Calu3 (cell line): ENCODE data around the gene ZNF774. TPM values are rescaled to one million over a fixed set of nuclear protein-coding genes. Genes with fewer than 3 reads are reported as not detected.

Source experiments
- BruUV-seq: library from RNA; stranded (reverse); fragments of 400-500 nt; replicated peaks from 2 replicates; lab custom pipeline; 2021; lab: Mats Ljungman, UMichigan
- CTCF ChIA-PET: fragments of 300-600 bp; sonication (Branson Sonifier 250); formaldehyde crosslinking; loops from one replicate; lab custom pipeline; 2022; ENCODE audit warnings: antibody characterized with exemption; lab: Charles Lee
- DNase-seq: peaks from one replicate; pipeline ENCODE4 v3.0.0; 2022
- H3K27ac Mint-ChIP-seq: one replicate; pipeline ENCODE4 v1.8.0; 2022; ENCODE audit warnings: mixed read lengths; ENCODE audit not compliant: unreplicated experiment
- H3K27me3 Mint-ChIP-seq: one replicate; pipeline ENCODE4 v1.8.0; 2022; ENCODE audit warnings: mixed read lengths; ENCODE audit not compliant: unreplicated experiment
- H3K36me3 Mint-ChIP-seq: one replicate; pipeline ENCODE4 v1.8.0; 2022; ENCODE audit warnings: mild to moderate bottlenecking, moderate library complexity, mixed read lengths; ENCODE audit not compliant: insufficient read depth, unreplicated experiment
- H3K4me1 Mint-ChIP-seq: one replicate; pipeline ENCODE4 v1.8.0; 2022; ENCODE audit warnings: mild to moderate bottlenecking, low read depth, mixed read lengths; ENCODE audit not compliant: unreplicated experiment
- H3K4me3 Mint-ChIP-seq: one replicate; pipeline ENCODE4 v1.8.0; 2022; ENCODE audit warnings: mild to moderate bottlenecking, low read depth, moderate library complexity, mixed read lengths; ENCODE audit not compliant: unreplicated experiment
- H3K9me3 Mint-ChIP-seq: one replicate; pipeline ENCODE4 v1.8.0; 2022; ENCODE audit warnings: low read depth, mixed read lengths; ENCODE audit not compliant: unreplicated experiment
- intact Hi-C: fragments of 100-400 bp; cut with micrococcal nuclease; formaldehyde crosslinking; loops from one replicate; pipeline ENCODE4 v1.10.0; 2022; ENCODE audit not compliant: unreplicated experiment
- total RNA-seq: library from RNA; stranded (reverse); gene quantifications from 2 replicates; pipeline ENCODE4 v1.2.3, GENCODE V29; 2022
- TF ChIP-seq, protein P1 (sequence below): fragments of 200-600 bp; IDR thresholded peaks from one replicate; pipeline ENCODE4 v1.8.0; 2022; ENCODE audit warnings: antibody characterized with exemption; ENCODE audit not compliant: unreplicated experiment

Gene ZNF774
- total RNA-seq, 1 experiment from 2014 or later: 6.2 TPM

DNA sequence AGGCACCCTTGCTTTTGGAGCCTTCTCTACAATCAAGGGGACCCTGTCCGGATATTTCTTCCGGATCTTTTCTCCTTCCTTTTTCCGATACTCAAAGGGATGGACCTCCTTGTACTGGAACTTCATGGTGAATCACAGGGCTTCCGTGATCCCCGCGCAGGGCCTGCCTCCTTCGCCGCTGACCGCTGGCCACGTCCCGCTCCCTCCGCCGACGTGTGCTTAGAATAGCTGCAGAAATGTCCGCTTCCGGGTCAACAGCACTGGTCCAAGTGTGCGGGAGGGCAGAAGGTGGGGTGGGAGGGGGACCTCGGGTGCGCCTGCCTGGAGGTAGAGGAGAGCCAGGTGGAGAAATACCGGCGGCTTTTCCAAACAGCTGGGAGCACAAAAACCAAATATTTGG, 3.0 kb upstream of the ZNF774 start:
- CTCF ChIA-PET: no interaction called here
- intact Hi-C loops: no loop called here
- H3K4me3 Mint-ChIP-seq: no peak overlapping the region
- H3K36me3 Mint-ChIP-seq: peaks cover 17% of the 10 kb centered on the region
- H3K4me1 Mint-ChIP-seq: peaks cover 23% of the 10 kb centered on the region
- TF ChIP-seq, protein P1, sequence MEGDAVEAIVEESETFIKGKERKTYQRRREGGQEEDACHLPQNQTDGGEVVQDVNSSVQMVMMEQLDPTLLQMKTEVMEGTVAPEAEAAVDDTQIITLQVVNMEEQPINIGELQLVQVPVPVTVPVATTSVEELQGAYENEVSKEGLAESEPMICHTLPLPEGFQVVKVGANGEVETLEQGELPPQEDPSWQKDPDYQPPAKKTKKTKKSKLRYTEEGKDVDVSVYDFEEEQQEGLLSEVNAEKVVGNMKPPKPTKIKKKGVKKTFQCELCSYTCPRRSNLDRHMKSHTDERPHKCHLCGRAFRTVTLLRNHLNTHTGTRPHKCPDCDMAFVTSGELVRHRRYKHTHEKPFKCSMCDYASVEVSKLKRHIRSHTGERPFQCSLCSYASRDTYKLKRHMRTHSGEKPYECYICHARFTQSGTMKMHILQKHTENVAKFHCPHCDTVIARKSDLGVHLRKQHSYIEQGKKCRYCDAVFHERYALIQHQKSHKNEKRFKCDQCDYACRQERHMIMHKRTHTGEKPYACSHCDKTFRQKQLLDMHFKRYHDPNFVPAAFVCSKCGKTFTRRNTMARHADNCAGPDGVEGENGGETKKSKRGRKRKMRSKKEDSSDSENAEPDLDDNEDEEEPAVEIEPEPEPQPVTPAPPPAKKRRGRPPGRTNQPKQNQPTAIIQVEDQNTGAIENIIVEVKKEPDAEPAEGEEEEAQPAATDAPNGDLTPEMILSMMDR: no peak
- no TSS peak for BruUV-seq
- H3K9me3 Mint-ChIP-seq: no peaks in the 10 kb centered on the region
- H3K27me3 Mint-ChIP-seq: peaks cover 25% of the 10 kb centered on the region
- no peak for DNase-seq
- H3K27ac Mint-ChIP-seq: no peak overlapping the region

DNA sequence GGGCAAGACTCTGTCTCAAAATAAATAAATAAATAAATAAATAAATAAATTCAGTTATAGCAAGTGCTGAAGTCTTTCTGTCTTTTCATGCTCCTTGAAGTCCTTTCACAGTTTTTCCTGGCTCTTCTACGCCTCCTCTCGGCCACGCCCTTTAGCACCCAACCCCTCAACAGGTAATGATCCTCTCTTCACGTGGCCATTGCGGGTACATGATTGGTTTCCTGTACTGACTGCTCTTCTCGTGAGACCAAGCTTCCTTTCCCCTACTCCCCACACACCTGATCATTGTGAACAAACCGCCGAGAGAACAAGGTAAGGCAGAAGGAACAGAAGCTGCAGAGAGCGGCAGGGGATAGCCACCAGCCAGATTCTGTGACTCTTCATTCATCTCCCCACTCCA, 2.3 kb upstream of the ZNF774 start:
- CTCF ChIA-PET: interaction anchor here (0.6 kb wide), 1 partner anchor 638 kb away, joined by 3 read pairs; no protein-coding TSS in a partner anchor
- peaks cover 23% of the 10 kb centered on the region for H3K4me1 Mint-ChIP-seq
- H3K36me3 Mint-ChIP-seq: peaks cover 17% of the 10 kb centered on the region
- intact Hi-C loops: no loop called here
- no peak for DNase-seq
- BruUV-seq: no TSS peak
- H3K27me3 Mint-ChIP-seq: peaks cover 25% of the 10 kb centered on the region
- H3K4me3 Mint-ChIP-seq: no peak overlapping the region
- H3K9me3 Mint-ChIP-seq: no peaks in the 10 kb centered on the region
- TF ChIP-seq, protein P1: no peak
- no peak overlapping the region for H3K27ac Mint-ChIP-seq

DNA sequence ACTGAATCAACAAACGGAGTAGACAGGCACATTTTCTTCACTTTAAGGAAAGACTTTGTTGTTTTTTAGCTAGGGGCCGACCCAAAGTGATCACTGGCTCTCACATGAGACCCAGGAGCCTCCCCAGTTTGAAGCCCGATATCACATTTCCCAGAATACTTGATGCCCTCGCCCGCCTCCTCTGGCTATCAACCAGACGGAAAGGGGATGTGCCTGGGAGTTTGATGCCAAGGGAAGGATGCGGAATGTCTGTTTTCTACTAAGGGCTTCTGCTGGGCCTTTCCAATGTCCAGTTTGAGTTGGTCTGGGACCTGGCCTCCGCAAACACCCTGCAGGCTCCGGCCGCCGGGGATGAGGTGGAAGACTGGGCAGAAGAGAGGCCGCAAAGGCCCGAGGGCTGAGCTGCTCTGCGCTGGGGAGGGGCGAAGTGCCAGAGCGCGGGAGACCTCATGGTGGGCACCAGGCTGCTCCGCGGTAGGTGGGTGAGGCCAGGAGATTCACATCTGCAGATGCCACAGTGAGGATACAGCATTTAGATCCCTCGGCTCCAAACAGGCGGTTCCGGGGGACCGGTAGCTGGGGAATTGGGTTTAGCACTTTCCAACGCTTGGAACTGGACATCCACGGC, 491 bp upstream of the ZNF774 start:
- CTCF ChIA-PET: interaction anchor here (0.8 to 1.4 kb wide), 2 partner anchors 16 to 32 kb away, joined by 4 to 5 read pairs; no protein-coding TSS in a partner anchor
- BruUV-seq: no TSS peak
- Mint-ChIP-seq H3K27ac (peak overlapping the region; percentile 87), H3K4me3 (peak overlapping the region; percentile 86), H3K27me3 (peaks cover 12% of the 10 kb centered on the region), H3K4me1 (peaks cover 11% of the 10 kb centered on the region), H3K9me3 (no peaks in the 10 kb centered on the region), H3K36me3 (peaks cover 17% of the 10 kb centered on the region)
- TF ChIP-seq, protein P1: no peak
- DNase-seq: no peak
- intact Hi-C loops: no loop called here

DNA sequence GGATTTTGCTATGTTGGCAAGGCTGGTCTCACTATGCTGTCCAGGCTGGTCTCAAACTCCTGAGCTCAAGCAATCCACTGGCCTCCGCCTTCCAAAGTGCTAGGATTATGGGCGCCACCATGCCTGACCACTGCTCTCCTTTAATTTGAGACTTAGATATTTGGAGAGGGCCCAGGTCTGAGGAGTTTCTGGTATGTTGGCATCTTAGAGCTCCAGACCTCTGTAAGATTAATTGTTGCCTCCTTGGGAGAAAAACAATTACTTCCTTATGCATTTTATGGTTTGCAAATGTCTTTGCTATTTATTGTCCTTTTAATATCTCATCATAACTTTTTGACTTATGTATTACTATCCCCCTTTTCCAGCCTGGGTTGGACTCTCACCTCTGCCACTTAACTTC, 2.9 kb downstream of the ZNF774 start:
- Mint-ChIP-seq H3K27me3 (no peaks in the 10 kb centered on the region), H3K9me3 (no peaks in the 10 kb centered on the region), H3K4me1 (peaks cover 8% of the 10 kb centered on the region), H3K36me3 (peaks cover 17% of the 10 kb centered on the region), H3K27ac (no peak overlapping the region), H3K4me3 (no peak overlapping the region)
- CTCF ChIA-PET: no interaction called here
- no peak for DNase-seq
- BruUV-seq: no TSS peak
- intact Hi-C loops: no loop called here
- TF ChIP-seq, protein P1: no peak
